ENCODE results near the gene PSMD1.

Gene PSMD1

DNA sequence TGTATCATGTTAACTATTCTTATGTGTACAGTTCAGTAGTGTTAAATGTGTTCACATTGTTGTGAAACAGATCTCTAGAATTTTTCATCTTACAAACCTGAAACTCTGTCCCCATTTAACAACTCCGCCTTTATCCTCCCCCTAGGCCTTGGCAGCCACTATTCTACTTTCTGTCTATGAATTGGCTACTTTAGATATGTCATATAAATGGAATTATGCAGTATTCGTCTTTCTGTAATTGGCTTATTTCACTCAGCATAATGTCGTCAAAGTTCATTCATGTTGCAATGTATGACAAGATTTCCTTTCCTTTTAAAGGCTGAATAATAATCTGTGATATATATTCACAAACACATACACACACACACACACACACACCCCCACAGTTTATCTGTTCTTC lies 154.1 kb downstream of the PSMD1 start:
- DNase-seq (ENCODE audit: low read depth), result no peak

DNA sequence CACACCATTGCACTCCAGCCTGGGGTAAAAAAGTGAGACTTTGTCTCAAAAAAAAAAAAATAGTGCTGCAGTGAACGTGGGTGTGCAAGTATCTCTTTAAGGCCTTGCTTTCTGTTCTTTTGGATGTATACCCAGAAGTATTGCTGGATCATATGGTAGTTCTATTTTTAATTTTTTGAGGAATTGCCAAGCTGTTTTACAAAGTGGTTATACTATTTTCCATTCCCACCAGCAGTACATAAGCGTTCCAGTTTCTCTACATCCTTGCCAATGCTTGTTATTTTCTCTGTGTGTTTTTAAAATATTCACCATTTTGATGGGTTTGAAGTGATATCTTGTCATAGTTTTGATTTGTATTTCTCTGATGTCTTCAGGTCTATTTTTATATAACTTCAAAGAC lies 154.8 kb downstream of the PSMD1 start:
- DNase-seq (ENCODE audit: low read depth), result no peak

DNA sequence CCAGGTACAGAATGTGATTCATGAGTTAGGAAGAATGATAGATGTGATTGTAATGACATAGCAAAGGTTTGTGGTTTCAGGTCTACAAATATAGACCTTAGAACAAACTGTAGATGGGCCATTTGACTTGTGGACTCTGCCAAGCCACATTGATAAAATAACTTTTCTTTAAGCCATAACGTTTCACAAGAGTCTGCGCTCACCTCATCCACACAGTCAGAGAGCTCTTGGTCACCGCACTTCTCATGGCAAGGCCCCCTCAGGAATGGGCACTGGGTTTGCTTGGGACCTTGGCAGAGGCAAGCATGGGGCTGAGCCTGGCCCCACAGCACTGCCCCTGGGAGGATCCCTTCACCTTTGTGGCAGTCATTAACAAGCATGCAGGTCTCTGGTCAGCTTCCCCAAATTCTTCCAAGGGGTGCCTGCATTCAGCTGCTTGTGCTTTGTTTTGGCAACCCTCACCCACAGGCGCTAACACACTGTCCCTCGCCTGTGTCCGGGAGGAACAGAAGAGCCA lies 155.7 kb downstream of the PSMD1 start:
- no peak for DNase-seq (ENCODE audit: low read depth)

DNA sequence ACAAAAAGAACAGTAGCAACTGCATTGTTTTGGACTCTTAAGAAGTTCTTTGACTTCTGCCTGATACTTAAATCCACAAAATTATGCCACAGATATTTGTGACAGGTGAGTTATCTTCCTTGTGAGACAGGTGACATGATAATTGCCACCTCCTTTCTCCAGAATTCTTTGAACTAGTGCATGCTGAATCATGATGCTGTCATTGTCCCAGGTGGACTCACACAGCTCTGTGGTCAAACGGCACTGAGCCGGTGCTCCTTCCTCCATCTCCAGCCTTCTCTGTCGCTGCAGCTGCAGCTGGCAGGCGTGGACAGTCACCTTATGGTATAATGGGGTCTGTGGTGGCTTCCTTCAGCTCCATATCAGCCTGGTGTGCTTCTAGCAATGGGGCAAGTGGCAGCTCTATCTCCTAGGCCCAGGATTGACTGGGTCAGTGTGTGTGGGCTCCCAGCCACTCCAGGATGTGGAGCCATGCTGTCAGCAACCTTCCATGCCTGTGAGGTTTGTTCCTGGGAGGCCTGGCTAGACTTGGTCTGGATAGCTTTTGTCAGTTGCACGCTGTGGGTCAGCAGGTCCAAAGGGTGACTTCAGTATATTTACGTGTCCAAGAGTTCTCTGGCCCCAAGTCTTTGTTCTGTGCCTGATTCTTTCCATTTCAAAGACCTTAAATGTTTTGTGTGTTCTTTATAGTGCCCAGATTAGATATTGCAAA lies 157.4 kb downstream of the PSMD1 start:
- no peak for DNase-seq (ENCODE audit: low read depth)

DNA sequence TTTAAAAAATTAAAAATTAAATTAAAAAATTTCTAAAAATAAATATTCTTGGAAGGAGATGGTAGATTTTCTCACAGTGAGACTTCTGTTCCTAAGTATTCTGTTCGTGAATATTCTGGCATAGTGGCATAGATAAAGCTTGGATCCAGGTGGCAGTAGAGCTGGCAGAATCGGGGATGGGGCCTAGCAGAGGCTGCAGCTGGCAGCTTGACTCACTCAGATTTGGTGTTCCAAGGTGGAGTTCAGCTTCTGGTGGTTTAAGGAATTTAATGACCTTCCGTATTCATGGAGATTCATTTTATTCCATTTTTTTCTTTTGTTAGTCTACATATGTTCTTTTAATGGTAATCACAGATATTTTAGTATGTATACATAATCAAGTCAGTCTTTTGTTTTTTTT lies 161.7 kb downstream of the PSMD1 start:
- DNase-seq (ENCODE audit: low read depth), result no peak

DNA sequence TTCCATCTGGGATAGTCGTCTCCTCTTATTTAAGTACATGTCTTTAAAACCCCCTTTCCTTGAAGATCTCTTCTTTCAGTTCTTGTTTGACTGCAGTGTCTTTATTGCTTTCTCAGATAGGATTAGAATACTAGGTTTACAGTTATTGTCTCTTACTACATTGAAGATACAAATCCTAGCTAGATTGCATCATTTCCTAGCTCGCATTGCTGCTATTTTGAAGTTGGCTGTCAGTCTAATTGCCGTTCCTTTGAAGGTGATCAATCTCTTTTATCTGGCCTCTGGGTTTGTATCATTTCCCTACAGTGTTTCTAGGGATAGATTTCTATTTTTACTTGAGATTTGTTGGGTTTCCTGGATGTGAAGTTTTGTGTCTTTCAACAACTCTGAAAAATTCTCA lies 162.6 kb downstream of the PSMD1 start:
- DNase-seq (ENCODE audit: low read depth), result no peak

DNA sequence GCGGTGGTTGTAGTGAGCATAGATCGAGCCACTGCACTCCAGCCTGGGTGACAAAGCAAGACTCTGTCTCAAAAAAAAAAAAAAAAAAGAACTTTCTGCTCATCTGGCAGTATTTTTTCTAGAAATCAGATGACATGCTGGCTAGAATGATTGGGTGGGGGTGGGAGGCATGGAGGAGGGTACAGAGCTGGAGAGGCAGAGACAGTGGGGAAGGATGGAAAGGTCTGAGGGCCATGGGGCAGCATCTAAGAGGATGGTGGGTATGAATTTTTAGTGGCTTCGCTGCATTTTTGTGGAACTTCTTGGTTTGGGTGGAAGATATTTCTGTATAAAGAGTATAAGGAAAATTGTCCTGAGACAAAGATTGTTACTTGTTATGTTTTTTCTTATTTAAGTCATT lies 165.1 kb downstream of the PSMD1 start:
- no peak for DNase-seq (ENCODE audit: low read depth)
